Activated CD4-positive, alpha-beta T cell treated with anti-CD3 and anti-CD28 coated beads, Interleukin-2, amount 50 U/mL, for 4 hours (primary cell): ENCODE results near the gene TMEM126B.

ENCODE experiments used
- DNase-seq, 2 experiments: peaks; one replicate each; pipeline ENCODE4 v3.0.0-alpha.2; 2020

The TMEM126B gene

DNA sequence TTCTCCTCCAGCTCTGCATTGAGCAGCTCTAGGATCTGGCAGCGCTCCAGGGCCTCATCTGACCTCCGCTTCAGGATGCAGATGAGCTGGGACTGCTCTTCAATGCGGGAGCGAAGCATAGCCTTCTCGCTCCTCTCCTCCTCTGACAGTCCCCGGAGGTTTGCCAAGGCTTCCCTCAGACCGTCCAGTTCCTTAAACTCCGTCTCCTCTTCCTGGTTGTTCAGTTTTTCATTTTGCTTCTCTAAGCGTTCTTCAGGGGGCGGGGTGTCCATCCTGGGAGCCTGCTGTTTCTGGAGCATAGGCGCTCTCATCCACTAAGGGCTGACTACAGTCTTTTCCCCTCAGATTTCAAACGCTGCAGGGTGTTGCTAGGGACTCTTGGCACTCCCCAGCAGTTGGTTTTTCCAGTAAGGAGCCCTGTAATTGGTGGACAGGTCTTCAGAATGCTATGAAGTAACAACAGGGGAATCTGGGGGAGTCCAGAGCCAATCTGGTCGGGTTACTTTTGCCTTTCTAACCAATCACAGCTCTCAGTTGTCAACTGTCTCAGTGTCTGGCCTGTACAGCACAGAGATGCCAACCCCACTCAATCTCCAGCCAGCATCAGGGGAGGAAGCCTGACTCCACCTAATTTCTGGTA is 57.5 kb downstream of the TMEM126B start, which contains the start of gene CCDC89:
Gene CCDC89 (minus strand): TSS at position 376 of the 640 bp plus-strand sequence. CDS start 65 bp downstream, at position 311.
- no peak for DNase-seq
